Neural cell (in vitro differentiated cells): Measurements from ENCODE around the gene SARNP. TPM values are rescaled to one million over a fixed set of nuclear protein-coding genes. Genes with fewer than 3 reads are reported as not detected.

ENCODE experiments used
- H2AFZ ChIP-seq: fragments of 200-600, 300-800 bp; sonication (generic), shearing (Covaris generic); 2 replicates; pipeline ENCODE4 v1.6.0; 2014; ENCODE audit warnings: low read depth, mild to moderate bottlenecking, antibody characterized with exemption, low read length, moderate library complexity
- H3F3A ChIP-seq: fragments of 200-600 bp; shearing (Covaris generic); 2 replicates; pipeline ENCODE4 v1.6.1; 2016; ENCODE audit warnings: mild to moderate bottlenecking, moderate library complexity, mixed read lengths, antibody characterized with exemption, low read length; ENCODE audit not compliant: insufficient read depth, poor library complexity, severe bottlenecking
- H3K27ac ChIP-seq: fragments of 200-600, 300-800 bp; sonication (generic), shearing (Covaris generic); 2 replicates; pipeline ENCODE4 v1.5.1; 2014; ENCODE audit warnings: mild to moderate bottlenecking, low read length, moderate library complexity
- H3K27me3 ChIP-seq: fragments of 300-800, 200-600 bp; sonication (generic), shearing (Covaris generic); 2 replicates; pipeline ENCODE4 v1.6.0; 2014; ENCODE audit warnings: mild to moderate bottlenecking, low read depth, low read length, moderate library complexity; ENCODE audit not compliant: insufficient read depth
- H3K36me3 ChIP-seq: fragments of 300-800, 200-600 bp; sonication (generic), shearing (Covaris generic); 2 replicates; pipeline ENCODE4 v1.5.1; 2014; ENCODE audit warnings: mild to moderate bottlenecking, antibody characterized with exemption, low read length, moderate library complexity; ENCODE audit not compliant: insufficient read depth
- H3K4me2 ChIP-seq: fragments of 300-800, 200-600 bp; sonication (generic), shearing (Covaris generic); 2 replicates; pipeline ENCODE4 v1.6.0; 2014; ENCODE audit warnings: mild to moderate bottlenecking, low read length
- H3K4me3 ChIP-seq: fragments of 300-800, 200-600 bp; sonication (generic), shearing (Covaris generic); 2 replicates; pipeline ENCODE4 v1.5.1; 2014; ENCODE audit warnings: mild to moderate bottlenecking, low read length, moderate library complexity
- H3K79me2 ChIP-seq: fragments of 200-600 bp; shearing (Covaris generic); replicated peaks from 2 replicates; pipeline ENCODE4 v1.6.0; 2014; ENCODE audit warnings: mild to moderate bottlenecking, low read length, moderate library complexity; ENCODE audit not compliant: insufficient read depth
- H3K9ac ChIP-seq: fragments of 300-800, 200-600 bp; sonication (generic), shearing (Covaris generic); 2 replicates; pipeline ENCODE4 v1.6.1; 2016; ENCODE audit warnings: mild to moderate bottlenecking, low read length, mixed read lengths
- H3K9me2 ChIP-seq: fragments of 200-600 bp; shearing (Covaris generic); 2 replicates; pipeline ENCODE4 v1.6.1; 2016; ENCODE audit warnings: mild to moderate bottlenecking, low read length, mixed read lengths; ENCODE audit not compliant: insufficient read depth
- H3K9me3 ChIP-seq: fragments of 200-600, 300-800 bp; sonication (generic), shearing (Covaris generic); 2 replicates; pipeline ENCODE4 v1.6.1; 2016; ENCODE audit warnings: mild to moderate bottlenecking, mixed run types, low read length, moderate library complexity, mixed read lengths
- H4K20me1 ChIP-seq: fragments of 200-600 bp; shearing (Covaris generic); 2 replicates; pipeline ENCODE4 v1.6.1; 2016; ENCODE audit warnings: mild to moderate bottlenecking, mixed run types; ENCODE audit not compliant: insufficient read depth
- EP300 ChIP-seq: fragments of 450-650 bp; conservative IDR thresholded peaks from 2 replicates; pipeline ENCODE4 v1.6.1; 2014; ENCODE audit warnings: antibody characterized with exemption, mild to moderate bottlenecking, moderate library complexity; ENCODE audit not compliant: poor library complexity, severe bottlenecking
- EZH2 ChIP-seq: fragments of 200-600, 300-800 bp; shearing (Covaris generic), sonication (generic); IDR thresholded peaks from 2 replicates; pipeline ENCODE4 v1.6.1; 2014; ENCODE audit warnings: antibody characterized with exemption, low read length, borderline replicate concordance, mild to moderate bottlenecking; ENCODE audit not compliant: insufficient read depth, poor library complexity, severe bottlenecking
- MXI1 ChIP-seq: fragments of 450-650 bp; conservative IDR thresholded peaks from 2 replicates; pipeline ENCODE4 v1.6.1; 2014; ENCODE audit warnings: antibody characterized with exemption, mild to moderate bottlenecking; ENCODE audit not compliant: poor library complexity, severe bottlenecking
- POLR2AphosphoS5 ChIP-seq: IDR thresholded peaks from 2 replicates; pipeline ENCODE4 v1.6.1; 2012
- RAD21 ChIP-seq: fragments of 450-650 bp; conservative IDR thresholded peaks from 2 replicates; pipeline ENCODE4 v1.6.1; 2014; ENCODE audit warnings: antibody characterized with exemption, mild to moderate bottlenecking, moderate library complexity
- SMC3 ChIP-seq: fragments of 450-650 bp; conservative IDR thresholded peaks from 2 replicates; pipeline ENCODE4 v1.6.1; 2014; ENCODE audit warnings: antibody characterized with exemption, mild to moderate bottlenecking, moderate library complexity; ENCODE audit not compliant: poor library complexity
- TAF1 ChIP-seq: IDR thresholded peaks from 2 replicates; pipeline ENCODE4 v1.6.1; 2012; ENCODE audit warnings: low read depth
- polyA plus RNA-seq: library from polyadenylated mRNA; depleted of rRNA; stranded (reverse); fragments of >200 nt; gene quantifications from 2 replicates; pipeline ENCODE4 v1.2.3, GENCODE V29; 2014
- TF ChIP-seq, protein P1 (sequence below): IDR thresholded peaks from 2 replicates; pipeline ENCODE4 v1.6.1; 2012; ENCODE audit warnings: borderline replicate concordance
- TF ChIP-seq, protein P2 (sequence below): fragments of 450-650 bp; IDR thresholded peaks from 2 replicates; pipeline ENCODE4 v1.5.1; 2014; ENCODE audit warnings: antibody characterized with exemption, mild to moderate bottlenecking, moderate library complexity; ENCODE audit not compliant: poor library complexity, severe bottlenecking

Gene SARNP
- polyA plus RNA-seq, 1 donor from 2014 or later: 332 TPM

DNA sequence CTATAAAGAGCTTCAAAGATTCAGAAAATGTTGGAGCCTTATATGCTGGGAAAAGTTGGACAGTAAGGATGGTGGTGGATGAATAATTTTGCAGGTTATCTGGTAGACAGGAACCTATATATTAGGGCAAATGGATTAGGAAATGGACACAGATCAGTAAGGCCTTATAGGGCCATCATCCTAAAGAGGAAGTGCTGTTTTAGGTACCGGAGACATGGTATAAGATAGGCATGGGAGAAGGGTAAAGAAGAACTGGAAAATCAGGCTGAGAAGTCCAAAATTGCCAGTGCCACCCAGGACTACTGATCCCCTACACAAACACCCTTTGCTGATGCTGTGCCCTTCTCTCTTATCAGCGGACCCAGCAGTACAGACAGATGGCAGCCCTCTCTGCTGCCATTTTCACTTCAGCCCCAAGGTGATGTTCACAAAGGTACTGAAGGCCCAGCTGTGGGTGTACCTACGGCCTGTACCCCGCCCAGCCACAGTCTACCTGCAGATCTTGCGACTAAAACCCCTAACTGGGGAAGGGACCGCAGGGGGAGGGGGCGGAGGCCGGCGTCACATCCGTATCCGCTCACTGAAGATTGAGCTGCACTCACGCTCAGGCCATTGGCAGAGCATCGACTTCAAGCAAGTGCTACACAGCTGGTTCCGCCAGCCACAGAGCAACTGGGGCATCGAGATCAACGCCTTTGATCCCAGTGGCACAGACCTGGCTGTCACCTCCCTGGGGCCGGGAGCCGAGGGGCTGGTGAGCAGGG, 69.1 kb downstream of the SARNP start:
- H4K20me1 ChIP-seq: peaks cover 2% of the 10 kb centered on the region
- H3K9me3 ChIP-seq: no peaks in the 10 kb centered on the region
- TF ChIP-seq, protein P1, sequence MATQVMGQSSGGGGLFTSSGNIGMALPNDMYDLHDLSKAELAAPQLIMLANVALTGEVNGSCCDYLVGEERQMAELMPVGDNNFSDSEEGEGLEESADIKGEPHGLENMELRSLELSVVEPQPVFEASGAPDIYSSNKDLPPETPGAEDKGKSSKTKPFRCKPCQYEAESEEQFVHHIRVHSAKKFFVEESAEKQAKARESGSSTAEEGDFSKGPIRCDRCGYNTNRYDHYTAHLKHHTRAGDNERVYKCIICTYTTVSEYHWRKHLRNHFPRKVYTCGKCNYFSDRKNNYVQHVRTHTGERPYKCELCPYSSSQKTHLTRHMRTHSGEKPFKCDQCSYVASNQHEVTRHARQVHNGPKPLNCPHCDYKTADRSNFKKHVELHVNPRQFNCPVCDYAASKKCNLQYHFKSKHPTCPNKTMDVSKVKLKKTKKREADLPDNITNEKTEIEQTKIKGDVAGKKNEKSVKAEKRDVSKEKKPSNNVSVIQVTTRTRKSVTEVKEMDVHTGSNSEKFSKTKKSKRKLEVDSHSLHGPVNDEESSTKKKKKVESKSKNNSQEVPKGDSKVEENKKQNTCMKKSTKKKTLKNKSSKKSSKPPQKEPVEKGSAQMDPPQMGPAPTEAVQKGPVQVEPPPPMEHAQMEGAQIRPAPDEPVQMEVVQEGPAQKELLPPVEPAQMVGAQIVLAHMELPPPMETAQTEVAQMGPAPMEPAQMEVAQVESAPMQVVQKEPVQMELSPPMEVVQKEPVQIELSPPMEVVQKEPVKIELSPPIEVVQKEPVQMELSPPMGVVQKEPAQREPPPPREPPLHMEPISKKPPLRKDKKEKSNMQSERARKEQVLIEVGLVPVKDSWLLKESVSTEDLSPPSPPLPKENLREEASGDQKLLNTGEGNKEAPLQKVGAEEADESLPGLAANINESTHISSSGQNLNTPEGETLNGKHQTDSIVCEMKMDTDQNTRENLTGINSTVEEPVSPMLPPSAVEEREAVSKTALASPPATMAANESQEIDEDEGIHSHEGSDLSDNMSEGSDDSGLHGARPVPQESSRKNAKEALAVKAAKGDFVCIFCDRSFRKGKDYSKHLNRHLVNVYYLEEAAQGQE: no peak
- TF ChIP-seq EP300: no peak
- no peak for TF ChIP-seq TAF1
- no peak for TF ChIP-seq POLR2AphosphoS5
- TF ChIP-seq, protein P2, sequence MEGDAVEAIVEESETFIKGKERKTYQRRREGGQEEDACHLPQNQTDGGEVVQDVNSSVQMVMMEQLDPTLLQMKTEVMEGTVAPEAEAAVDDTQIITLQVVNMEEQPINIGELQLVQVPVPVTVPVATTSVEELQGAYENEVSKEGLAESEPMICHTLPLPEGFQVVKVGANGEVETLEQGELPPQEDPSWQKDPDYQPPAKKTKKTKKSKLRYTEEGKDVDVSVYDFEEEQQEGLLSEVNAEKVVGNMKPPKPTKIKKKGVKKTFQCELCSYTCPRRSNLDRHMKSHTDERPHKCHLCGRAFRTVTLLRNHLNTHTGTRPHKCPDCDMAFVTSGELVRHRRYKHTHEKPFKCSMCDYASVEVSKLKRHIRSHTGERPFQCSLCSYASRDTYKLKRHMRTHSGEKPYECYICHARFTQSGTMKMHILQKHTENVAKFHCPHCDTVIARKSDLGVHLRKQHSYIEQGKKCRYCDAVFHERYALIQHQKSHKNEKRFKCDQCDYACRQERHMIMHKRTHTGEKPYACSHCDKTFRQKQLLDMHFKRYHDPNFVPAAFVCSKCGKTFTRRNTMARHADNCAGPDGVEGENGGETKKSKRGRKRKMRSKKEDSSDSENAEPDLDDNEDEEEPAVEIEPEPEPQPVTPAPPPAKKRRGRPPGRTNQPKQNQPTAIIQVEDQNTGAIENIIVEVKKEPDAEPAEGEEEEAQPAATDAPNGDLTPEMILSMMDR: no peak
- no peak for TF ChIP-seq SMC3
- no peak for TF ChIP-seq MXI1
- no peak for TF ChIP-seq EZH2
- TF ChIP-seq RAD21: no peak

DNA sequence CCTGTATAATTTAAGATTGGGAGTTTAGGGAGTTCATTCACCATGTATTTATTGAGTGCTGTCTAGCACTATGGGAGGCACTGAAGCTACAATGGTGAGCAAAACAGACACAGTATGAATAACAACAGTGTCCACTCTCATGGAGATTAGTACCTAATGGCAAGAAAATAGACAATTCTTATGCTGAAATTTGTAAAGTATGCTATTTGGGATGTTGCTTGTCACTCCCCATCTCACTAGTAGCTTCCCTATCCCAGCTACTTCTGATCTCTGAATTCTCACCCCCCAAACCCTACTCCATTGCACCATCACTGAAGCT, 70.7 kb downstream of the SARNP start:
- no peaks in the 10 kb centered on the region for H3K27me3 ChIP-seq
- no peak overlapping the region for H2AFZ ChIP-seq
- H3K4me3 ChIP-seq: peak overlapping the region; percentile 97
- peaks cover 14% of the 10 kb centered on the region for H3F3A ChIP-seq
- H3K27ac ChIP-seq: no peak overlapping the region
- no peak overlapping the region for H3K4me2 ChIP-seq
- H3K79me2 ChIP-seq: peaks cover 46% of the 10 kb centered on the region
- H3K9ac ChIP-seq: no peak overlapping the region
- peaks cover 4% of the 10 kb centered on the region for H3K36me3 ChIP-seq
- H3K9me3 ChIP-seq: no peaks in the 10 kb centered on the region
- H4K20me1 ChIP-seq: peaks cover 2% of the 10 kb centered on the region
- TF ChIP-seq RAD21 (no peak), TAF1 (no peak), EZH2 (no peak), MXI1 (no peak), EP300 (no peak), SMC3 (no peak), POLR2AphosphoS5 (no peak)
- TF ChIP-seq, protein P1: no peak
- TF ChIP-seq, protein P2: no peak
- no peaks in the 10 kb centered on the region for H3K9me2 ChIP-seq

More for the DNA sequence above, 69.1 kb downstream of the SARNP start:
- peaks cover 4% of the 10 kb centered on the region for H3K36me3 ChIP-seq
- no peak overlapping the region for H3K4me3 ChIP-seq
- H3K9me2 ChIP-seq: no peaks in the 10 kb centered on the region
- H3K9ac ChIP-seq: no peak overlapping the region
- H3K27ac ChIP-seq: no peak overlapping the region
- no peaks in the 10 kb centered on the region for H3K27me3 ChIP-seq
- peaks cover 14% of the 10 kb centered on the region for H3F3A ChIP-seq
- no peak overlapping the region for H2AFZ ChIP-seq
- H3K4me2 ChIP-seq: no peak overlapping the region
- H3K79me2 ChIP-seq: peaks cover 42% of the 10 kb centered on the region
